GM19463 (cell line): Measurements from ENCODE around the gene FFAR4.
A peak's percentile ranks its signal among the peaks of the same experiment; 100 is the strongest.
"Not testable (repeated sequence)": the region's sequence is repeated elsewhere in the genome, so short reads cannot be mapped to it uniquely, and the experiment has no call there.

ENCODE experiments used
- ATAC-seq: cut with Tn5 transposase; IDR thresholded peaks from one replicate; pipeline ENCODE4 v1.9.1; 2021; ENCODE audit warnings: mild to moderate bottlenecking, moderate library complexity; ENCODE audit not compliant: unreplicated experiment

The FFAR4 gene

GRCh38 chr10:93566435-93567276 lies at the start of gene FFAR4:
TSS of gene FFAR4 (plus strand) at chr10:93566665. CDS start at chr10:93566721, 56 bp downstream.
- no peak for ATAC-seq

- ATAC-seq = no peak
Observed at GRCh38 chr10:93518531-93518930, 47.9 kb upstream of the FFAR4 start.

DNA sequence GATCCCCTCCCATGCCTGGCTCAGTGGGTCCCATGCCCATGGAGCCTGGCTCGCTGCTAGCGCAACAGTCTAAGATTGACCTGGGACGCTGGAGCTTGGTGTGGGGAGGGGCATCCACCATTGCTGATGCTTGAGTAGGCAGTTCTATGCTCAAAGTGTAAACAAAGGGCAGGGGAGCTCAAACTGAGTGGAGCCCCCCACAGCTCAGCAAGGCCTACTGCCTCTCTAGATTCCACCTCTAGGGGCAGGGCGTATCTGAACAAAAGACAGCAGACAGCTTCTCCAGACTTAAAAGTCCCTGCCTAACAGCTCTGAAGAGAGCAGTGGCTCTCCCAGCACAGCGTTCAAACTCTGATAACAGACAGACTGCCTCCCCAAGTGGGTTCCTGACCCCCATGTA lies 31.2 kb upstream of the FFAR4 start:
- no peak for ATAC-seq

DNA sequence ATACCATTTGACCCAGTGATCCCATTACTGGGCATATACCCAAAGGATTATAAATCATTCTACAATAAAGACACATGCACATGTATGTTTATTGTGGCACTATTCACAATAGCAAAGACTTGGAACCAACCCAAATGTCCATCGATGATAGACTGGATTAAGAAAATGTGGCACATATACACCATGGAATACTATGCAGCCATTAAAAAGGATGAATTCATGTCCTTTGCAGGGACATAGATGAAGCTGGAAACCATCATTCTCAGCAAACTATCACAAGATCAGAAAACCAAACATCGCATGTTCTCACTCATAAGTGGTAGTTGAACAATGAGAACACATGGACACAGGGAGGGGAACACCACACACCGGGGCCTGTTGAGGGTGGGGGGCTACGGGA lies 25.6 kb upstream of the FFAR4 start:
- ATAC-seq = not testable (repeated sequence)

GRCh38 chr10:93541402-93542357 lies 24.8 kb upstream of the FFAR4 start:
- no peak for ATAC-seq

DNA sequence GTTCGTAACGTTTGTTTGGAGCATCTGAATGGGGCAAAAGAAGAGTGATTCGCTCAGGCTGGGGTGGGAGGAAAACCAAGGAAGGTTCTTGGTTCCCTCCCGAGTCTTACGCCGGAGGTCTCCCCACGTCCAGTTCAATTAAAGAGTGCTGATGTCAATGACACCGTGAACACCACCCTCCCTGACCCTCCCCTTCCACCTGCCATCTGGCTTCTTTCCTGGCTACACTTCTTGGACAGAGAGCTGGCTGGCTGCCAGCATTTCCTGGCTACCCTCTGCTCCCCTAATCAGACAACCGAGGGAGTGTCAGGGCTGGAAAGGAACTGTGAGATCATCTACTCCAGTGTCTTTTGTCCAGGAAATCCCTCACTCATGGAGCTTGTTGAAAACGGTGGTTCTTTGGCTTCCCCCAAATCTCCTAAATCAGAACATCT lies 24.1 kb upstream of the FFAR4 start:
- ATAC-seq = no peak

DNA sequence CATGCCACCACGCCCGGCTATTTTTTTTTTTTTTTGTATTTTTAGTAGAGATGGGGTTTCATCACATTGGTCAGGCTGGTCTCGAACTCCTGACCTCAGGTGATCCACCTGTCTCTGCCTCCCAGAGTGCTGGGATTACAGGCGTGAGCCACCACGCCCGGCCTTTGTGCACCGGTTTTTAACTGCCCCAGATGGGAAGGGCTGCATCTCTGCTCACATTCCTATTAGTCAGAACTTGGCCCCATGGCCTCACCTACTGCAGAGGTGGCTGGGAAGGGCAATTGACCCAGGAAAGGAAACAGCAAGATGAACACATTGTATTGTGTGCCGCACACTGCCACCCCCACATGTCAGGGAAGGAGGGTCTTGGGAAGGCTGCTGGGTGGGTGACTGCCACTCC lies 19.5 kb upstream of the FFAR4 start:
- not testable (repeated sequence) for ATAC-seq

DNA sequence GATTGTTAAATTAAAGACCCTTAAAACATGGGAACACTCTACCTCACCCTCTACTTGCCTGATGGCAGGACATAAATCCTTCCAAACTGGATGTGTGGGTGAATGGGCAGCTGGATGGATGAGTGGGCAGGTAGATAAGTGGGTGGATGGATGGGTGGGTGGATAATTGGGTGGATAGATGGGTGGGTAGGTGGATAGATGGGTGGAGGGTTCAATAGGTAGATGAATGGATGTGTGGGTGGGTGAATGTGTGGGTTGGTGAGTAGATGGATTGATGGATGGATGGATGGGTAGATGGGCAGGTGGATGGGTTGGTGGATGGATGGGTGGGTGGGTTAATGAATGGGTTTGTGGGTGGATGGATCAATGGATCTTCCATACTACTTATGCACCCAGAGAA lies 18.9 kb upstream of the FFAR4 start:
- no peak for ATAC-seq

- no peak for ATAC-seq
Observed at GRCh38 chr10:93548376-93549071, 17.9 kb upstream of the FFAR4 start.

GRCh38 chr10:93550606-93551005 lies 15.9 kb upstream of the FFAR4 start:
- no peak for ATAC-seq

DNA sequence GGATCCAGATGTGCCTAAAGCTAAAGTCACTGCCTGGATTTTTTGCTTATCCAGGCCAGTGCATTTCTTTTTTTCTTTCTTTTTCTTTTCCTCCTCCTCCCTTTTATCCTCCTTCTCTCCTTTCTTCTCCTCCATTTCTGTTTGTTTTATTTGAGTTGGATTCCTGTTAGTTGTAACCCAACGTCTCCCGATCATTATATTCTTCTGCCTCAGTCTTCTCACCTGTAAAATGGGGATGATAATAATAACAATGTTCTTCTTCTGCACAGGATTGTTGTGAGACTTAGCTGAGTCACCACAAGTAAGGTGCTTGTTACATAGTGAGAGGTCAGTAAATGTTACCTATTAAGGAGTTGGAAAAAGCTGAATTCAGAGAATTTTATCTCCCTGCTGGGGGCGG lies 13.7 kb upstream of the FFAR4 start:
- ATAC-seq = no peak

GRCh38 chr10:93553482-93554315 lies 12.8 kb upstream of the FFAR4 start:
- no peak for ATAC-seq

- ATAC-seq = no peak
Observed at GRCh38 chr10:93554316-93554663, 12.2 kb upstream of the FFAR4 start.

DNA sequence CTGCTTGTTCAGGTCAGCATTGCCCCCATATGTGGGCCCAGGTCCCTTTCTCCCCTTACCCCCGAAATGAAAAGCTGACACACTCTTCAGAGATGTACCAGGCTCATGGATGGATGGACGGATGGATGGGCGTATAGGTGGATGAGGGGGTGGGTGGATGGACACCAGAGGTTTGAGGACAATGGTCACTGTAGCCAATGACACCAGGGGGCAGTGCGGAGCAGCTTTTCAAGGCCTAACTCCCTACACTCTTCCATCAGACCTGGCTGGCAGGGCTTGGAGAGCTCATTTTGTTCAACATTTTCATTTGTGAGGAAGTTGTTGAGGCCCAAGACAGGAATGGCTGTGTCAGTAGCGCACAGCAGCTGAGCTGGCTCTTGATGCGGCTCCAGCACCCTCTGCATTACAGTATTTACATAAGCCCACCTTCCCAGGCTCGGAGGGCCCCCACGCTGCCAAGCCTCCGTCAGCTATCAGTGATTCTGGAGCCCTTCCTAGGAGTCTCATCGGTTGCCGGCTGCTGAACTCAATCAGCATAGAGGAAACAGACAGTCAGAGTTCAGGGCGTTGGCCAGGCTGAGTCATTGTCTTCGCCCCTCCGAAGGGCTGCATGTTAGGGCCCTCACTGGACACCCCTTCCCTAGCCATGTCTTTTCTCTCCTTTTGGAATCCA lies 11.6 kb upstream of the FFAR4 start:
- ATAC-seq = peak; percentile 70

DNA sequence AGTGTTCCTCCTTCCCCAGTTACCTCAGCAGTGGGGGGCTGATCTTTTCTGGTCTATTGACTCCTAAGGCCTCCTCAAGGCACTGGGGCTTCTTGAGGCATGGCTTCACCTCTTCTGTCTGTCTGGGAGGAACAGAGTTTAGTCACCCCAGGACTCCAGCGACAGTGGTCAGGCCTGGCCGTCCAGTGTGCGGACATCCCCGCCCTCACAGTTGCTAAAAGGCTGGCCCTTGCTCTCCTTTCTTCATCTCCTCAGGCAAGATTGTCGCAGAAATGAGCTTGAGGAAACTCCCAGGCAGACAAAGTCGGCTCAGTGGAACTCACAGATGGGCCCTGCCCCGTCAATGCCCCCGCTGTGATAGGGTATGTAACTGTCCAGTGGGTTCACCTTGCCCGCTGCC lies 7.0 kb upstream of the FFAR4 start:
- no peak for ATAC-seq

DNA sequence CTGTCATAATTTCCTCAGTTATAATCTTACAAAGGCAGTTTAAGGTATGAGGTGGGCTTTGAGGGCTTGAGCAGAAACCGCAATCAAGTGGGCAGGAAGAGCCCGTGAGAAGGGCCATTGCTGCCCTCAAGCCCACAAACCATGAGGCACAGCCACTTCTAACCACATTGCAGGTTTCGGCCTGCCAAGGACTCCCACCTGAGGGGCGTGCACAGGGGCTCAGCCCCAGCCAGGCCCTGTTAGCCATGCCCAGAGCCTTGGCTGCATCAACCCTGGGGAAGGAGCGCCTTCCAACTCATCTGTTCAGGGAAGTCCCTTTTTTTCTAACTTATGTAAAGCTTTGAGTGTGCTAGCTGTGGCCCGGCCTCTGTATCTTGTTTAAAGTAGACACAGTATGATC lies 5.9 kb upstream of the FFAR4 start:
- no peak for ATAC-seq

DNA sequence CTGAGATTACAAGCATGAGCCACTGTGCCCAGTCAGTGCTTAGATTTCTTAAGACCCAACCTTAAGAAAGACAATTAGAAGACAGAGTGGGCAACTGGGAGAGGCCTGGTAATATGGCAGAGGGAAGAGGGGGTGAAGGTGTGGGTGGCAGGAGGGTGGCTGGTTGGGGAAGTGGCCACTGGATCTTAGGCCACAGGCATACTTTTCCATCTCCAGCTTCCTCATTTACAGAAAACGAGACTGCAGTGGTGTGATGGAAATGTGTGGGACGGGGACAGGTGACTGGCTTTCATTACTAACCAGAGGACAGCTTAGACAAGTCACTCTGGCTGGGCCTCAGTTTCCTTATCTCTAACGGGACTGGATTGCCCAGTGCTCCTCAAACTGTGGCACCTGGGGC lies 1.0 kb upstream of the FFAR4 start:
- no peak for ATAC-seq

GRCh38 chr10:93567277-93568104 lies 1.0 kb downstream of the FFAR4 start:
- no peak for ATAC-seq

- ATAC-seq = no peak
Observed at GRCh38 chr10:93568105-93568390, 1.6 kb downstream of the FFAR4 start.
